C4-2B (cell line): ENCODE results near the gene KCNJ1.
A peak's percentile ranks its signal among the peaks of the same experiment; 100 is the strongest.

Source experiments
- H3K27ac ChIP-seq: fragments of 450-650 bp; 2 replicates; pipeline ENCODE4 v1.5.1; 2017
- ZFX ChIP-seq: fragments of 450-650 bp; IDR thresholded peaks from 2 replicates; pipeline ENCODE4 v1.6.1; 2017
- TF ChIP-seq, protein P1 (sequence below): fragments of 450-650 bp; conservative IDR thresholded peaks from 2 replicates; pipeline ENCODE4 v1.5.1; 2017; ENCODE audit warnings: mild to moderate bottlenecking

The KCNJ1 gene

DNA sequence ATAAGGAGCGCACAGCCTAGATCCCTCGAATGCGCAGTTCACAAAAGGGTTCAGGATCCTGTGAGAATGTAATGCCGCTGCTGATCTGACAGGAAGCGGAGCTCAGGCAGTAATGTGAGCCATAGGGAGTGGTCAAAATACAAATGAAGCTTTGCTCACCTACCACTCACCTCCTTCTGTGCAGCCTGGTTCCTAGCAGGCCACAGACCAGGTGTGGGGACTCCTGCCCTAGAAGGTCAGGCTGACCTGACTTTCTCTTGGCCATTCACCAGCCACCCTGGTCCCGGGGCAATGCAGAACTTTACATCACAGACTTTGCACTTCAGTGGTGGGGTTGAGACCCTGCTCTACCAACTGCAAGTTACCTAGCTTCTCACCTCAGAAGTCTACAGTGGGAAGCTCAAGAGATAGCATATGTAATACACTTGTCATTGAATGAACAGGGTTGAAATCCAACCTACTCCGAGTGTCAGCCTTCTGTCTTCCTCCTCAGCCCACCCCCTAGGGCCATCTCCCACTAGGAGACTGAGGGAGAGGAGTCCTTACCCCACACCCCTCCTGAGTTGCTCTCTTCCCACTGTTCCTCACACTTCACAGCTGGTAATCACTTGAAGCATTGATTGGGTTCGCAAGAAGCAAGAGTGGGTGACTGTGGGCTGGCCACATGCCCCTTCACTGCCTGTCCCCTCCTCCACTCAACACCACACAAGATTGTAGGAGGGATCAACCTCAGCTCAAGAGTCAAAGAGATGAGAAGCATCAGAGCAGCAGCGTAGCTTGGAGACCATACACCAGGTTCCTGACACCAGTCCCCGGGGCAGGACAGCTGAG, 2.0 kb upstream of the KCNJ1 start:
- no peak overlapping the region for H3K27ac ChIP-seq
- TF ChIP-seq ZFX, result no peak
- TF ChIP-seq, protein P1, sequence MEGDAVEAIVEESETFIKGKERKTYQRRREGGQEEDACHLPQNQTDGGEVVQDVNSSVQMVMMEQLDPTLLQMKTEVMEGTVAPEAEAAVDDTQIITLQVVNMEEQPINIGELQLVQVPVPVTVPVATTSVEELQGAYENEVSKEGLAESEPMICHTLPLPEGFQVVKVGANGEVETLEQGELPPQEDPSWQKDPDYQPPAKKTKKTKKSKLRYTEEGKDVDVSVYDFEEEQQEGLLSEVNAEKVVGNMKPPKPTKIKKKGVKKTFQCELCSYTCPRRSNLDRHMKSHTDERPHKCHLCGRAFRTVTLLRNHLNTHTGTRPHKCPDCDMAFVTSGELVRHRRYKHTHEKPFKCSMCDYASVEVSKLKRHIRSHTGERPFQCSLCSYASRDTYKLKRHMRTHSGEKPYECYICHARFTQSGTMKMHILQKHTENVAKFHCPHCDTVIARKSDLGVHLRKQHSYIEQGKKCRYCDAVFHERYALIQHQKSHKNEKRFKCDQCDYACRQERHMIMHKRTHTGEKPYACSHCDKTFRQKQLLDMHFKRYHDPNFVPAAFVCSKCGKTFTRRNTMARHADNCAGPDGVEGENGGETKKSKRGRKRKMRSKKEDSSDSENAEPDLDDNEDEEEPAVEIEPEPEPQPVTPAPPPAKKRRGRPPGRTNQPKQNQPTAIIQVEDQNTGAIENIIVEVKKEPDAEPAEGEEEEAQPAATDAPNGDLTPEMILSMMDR, result no peak

DNA sequence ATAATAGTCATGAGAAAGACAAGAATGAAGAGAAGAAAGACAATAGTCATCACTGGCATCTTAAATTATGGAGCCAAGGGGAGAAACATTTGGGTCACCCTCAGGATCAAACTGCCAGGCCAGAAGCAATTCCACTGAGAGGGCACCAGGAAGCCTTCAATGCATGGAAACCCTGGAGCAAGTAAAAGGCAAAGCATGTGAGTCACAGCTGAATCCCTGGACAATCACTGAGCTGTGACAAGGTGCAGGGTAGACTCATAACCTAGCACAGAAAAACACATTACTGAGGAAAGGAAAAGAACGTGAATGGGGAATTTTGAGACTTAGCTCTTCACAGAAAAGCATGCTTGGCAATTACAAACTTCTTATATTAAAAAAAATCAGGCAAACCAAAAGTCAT, 1.6 kb downstream of the KCNJ1 start:
- TF ChIP-seq, protein P1, result no peak
- no peak for TF ChIP-seq ZFX
- H3K27ac ChIP-seq, result no peak overlapping the region

DNA sequence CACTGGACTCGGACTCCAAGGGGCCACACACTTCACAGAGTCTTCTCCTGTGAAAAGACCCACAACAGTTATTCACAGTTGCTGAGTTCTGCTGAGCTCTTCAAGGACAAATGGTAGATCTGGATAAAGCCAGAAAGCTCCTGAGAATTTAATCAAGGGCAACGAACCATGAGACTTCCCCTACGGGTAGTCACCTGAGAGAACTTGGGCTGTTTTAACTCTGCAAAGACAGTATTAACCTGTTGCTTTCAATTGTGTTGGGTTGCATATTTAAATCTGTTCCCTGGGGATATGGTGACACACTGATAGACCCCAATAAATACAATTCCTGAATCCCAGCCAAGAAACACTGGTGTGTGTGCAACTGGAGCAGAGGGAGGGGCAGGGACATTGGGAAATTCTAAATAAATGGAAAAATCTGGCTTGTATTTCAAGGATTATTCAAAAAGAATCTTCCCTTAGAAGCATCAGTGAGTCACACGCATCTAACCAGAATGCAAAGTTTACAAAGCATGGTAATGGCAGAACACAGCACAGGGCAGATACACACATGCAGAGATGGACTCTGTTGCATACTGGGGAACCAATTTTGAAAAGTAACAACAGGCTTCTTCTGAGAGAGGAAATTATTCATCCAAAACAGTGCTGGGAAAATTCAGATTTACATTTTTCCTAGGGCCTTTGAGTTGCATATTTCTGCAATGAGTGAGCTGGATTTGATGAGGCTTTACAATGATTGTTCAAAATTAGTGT, 4.0 kb downstream of the KCNJ1 start:
- no peak overlapping the region for H3K27ac ChIP-seq
- TF ChIP-seq, protein P1, result no peak
- TF ChIP-seq ZFX, result no peak

DNA sequence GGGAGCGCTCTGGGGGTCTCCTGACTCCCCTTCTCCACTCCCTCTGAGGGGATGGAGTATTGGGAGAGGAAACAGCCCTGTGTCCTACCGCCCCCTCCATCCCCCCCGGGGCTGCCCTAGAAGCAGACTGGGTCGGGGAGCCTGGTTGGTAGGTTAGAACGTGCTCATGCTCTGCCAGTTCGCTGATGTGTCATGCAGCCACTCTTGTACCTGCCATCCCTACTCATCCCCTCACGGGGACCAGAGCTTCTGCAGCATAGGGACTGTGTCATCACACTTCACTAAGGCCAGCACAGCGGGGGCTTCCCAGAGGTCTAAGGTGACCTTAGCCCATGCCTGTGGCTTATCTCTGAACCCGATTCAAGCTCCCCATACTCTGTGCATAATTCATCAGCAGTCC, 4.7 kb downstream of the KCNJ1 start:
- TF ChIP-seq, protein P1, result no peak
- TF ChIP-seq ZFX, result no peak
- H3K27ac ChIP-seq, result no peak overlapping the region

DNA sequence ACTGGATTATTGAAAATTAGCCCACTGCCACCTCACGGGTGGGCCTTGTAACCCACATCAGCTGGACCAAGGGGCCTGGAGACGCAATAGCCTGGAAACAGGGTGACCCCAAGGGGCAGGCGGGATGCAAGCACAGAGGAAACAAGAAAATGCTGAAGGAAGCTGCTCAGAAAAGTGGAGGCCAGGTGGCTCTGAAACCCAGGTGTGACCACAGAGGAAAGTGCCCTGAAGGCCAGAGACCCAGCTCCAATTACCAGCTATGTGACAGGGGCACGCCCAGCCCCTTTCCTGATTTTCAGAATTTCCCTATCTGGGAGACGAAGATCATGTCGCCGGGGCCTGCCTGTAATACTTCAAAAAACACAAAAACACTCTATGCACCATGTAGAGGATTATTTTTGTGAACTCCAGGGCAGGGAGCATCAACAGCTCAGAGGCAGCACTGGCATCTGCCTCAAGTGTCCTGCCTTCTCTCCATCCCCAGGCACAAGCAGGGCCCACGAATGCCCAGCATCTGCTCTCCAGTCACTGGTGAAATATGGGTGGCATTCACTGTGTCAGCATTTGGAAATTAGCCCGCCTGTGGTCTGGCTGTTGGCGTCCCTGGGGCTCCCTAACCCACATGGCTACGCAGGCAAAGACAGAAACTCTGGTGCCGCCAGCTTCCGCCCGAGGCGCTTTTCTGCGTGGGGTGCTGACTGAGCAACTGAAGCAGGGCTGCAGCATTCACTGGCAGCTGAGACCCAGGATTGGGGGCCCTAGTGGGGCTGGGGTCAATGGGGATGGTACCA, 6.3 kb downstream of the KCNJ1 start:
- no peak for TF ChIP-seq ZFX
- TF ChIP-seq, protein P1, result no peak
- no peak overlapping the region for H3K27ac ChIP-seq

DNA sequence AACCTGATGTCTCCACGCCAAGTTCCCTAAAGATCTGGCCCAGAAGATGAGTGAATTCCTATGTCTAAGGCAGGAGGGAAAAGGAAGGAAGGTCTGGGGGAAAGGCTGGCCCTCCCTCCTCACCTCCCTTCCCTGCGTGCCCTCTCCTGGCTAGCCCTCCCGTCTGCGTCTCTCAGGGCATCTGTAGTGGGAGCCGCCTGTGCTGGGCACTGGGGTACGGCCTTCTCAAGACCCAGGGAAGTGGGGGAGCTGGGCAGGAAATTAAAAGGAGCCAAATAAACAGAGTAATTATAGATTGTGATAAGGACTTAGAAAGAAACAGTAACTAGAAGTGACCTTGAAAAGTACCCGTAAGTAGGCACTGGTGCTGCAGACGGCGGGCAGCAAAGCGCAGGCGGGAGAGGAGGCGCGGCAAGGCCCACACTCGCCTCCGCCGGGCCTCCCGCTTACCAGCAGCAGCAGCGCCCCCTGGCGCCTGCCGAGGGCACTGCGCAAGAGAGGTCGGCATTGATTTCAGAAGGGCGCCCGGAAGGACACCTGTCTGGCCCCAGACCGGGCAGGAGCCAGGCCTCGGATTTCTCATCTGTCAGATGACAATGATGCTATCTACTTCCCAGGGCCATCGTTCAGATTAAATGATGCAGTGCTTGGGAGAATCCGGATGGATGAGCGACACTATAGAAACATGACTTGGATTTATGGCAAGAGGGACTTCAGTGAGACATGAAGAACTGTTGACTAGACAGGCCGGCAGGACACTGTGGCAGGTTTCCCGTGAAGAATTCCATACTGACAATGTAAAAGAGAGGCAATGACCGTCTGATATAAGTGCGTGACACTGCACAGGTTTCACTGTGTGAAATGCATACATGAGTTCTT, 7.3 kb downstream of the KCNJ1 start:
- TF ChIP-seq, protein P1, result peak; percentile 100
- no peak for TF ChIP-seq ZFX
- no peak overlapping the region for H3K27ac ChIP-seq
